Cardiac septum (tissue), 1 donor: ENCODE results near the gene NBPF3. TPM values are rescaled to one million over a fixed set of nuclear protein-coding genes. Genes with fewer than 3 reads are reported as not detected.

Experiments
- DNase-seq: peaks from one replicate; pipeline ENCODE4 v3.0.0-alpha.2; 2020; ENCODE audit warnings: low spot score
- intact Hi-C: fragments of 100-400 bp; cut with DNase I; formaldehyde crosslinking; loops from one replicate; pipeline ENCODE4 v1.14.0; 2022
- total RNA-seq: library from RNA; stranded (reverse); fragmentation: NEBNext Ultra II Directional; extraction: Animal tissue kit (Norgen Biotek cat#: 25700); gene quantifications from one replicate; pipeline ENCODE4 v1.2.1, GENCODE V29; 2021
- donor health status: DM: no; HTN: no; CAD: no.

NBPF3 gene
- total RNA-seq, 1 donor from 2014 or later = 3.0 TPM

DNA sequence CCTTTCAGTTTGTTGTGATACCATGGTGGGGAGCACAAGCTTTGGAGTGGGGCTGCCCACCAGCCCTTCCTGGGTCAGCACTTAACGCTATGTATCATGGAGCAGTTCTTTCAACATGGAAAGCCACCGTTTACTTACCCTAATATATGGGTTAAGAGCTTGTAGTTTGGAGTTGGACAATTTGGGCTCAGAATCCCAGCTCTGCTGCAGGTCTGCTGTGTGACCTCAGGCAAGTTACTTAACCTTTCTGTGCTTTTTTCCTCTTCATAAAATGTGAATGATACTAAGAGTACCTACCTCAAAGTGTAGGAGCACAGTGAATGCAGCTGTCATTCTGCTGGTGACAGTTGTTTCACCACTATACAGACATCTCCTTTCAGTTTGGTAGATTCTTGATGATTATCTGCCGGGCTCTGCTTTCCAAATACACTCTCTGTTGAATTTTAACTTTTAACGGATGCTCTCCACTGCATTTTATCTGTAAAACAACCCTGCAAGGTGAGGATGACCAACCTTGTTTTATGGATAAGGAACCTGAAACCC, 93.1 kb downstream of the NBPF3 start:
- intact Hi-C loops = no loop called here
- no peak for DNase-seq

DNA sequence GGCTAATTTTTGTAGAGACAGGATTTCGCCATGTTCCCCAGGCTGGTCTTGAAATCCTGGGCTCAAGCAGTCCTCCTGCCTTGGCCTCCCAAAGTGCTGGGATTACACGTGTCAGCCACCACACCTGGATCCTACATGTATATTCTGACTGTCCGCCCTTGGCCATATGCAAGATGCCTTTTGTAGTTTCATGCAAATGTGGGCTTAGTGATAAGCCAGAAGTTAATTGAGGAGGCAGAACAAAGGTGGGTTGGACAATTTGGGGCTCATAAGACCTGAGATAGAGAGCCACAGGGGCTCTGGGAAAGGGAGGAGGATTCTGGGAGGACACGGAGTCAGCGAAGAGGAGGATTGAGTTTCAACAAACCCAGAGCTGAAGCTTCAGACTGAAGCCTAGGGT, 94.2 kb downstream of the NBPF3 start:
- intact Hi-C loops = loop anchor here (2.0 kb wide), 1 partner anchor 23 kb away; no protein-coding TSS in a partner anchor
- no peak for DNase-seq

Other genes with a start within 250 kb of the NBPF3 start
- 55.8 TPM for gene ECE1, start 149.7 kb upstream of the NBPF3 start, total RNA-seq
- 20.3 TPM for gene ALPL, start 69.3 kb downstream of the NBPF3 start, total RNA-seq
- gene RAP1GAP, start 229.2 kb downstream of the NBPF3 start, total RNA-seq = 2.7 TPM